Breast epithelium (tissue), 4 donors: ENCODE data around the gene DBT. TPM values are rescaled to one million over a fixed set of nuclear protein-coding genes. Genes with fewer than 3 reads are reported as not detected.
"Not testable (repeated sequence)": the region's sequence is repeated elsewhere in the genome, so short reads cannot be mapped to it uniquely, and the experiment has no call there.

Experiments
- DNase-seq, 2 donors: peaks; one replicate each; pipeline ENCODE4 v3.0.0-alpha.2; 2019; ENCODE audit warnings: low spot score in 2 of 2
- H3K27ac ChIP-seq, 2 donors: fragments of 200-600 bp; sonication (generic) in 1 of 2; one replicate each; pipeline ENCODE4 v1.5.1; 2016 to 2019; ENCODE audit warnings: mild to moderate bottlenecking in 1 of 2
- H3K27me3 ChIP-seq, 2 donors: fragments of 200-600 bp; sonication (generic) in 1 of 2; one replicate each; pipeline versions ENCODE4 v1.5.1 to v1.6.0; 2017 to 2019; ENCODE audit warnings: control low read depth in 1 of 2, mild to moderate bottlenecking in 1 of 2
- H3K36me3 ChIP-seq: fragments of 200-600 bp; one replicate; pipeline ENCODE4 v1.5.1; 2019
- H3K4me1 ChIP-seq, 2 donors: fragments of 200-600 bp; sonication (generic); one replicate each; pipeline ENCODE4 v1.5.1; 2016 to 2019; ENCODE audit warnings: control low read depth in 1 of 2
- H3K4me3 ChIP-seq, 3 donors: fragments of 200-600 bp; sonication (generic); 1 replicate in 2 of 3; 2 replicates in 1 of 3; pipeline ENCODE4 v1.5.1; 2016 to 2019; ENCODE audit warnings: mild to moderate bottlenecking in 3 of 3, moderate library complexity in 2 of 3
- H3K9me3 ChIP-seq, 2 donors: fragments of 200-600 bp; sonication (generic) in 1 of 2; one replicate each; pipeline ENCODE4 v1.5.1; 2016 to 2019; ENCODE audit warnings: control low read depth in 1 of 2
- POLR2A ChIP-seq: fragments of 450-650 bp; IDR thresholded peaks from one replicate; pipeline ENCODE4 v1.6.1; 2016; ENCODE audit warnings: antibody characterized with exemption, mild to moderate bottlenecking, moderate library complexity
- POLR2AphosphoS5 ChIP-seq, 3 donors: sonication (generic); formaldehyde crosslinking; IDR thresholded peaks; one replicate each; pipeline ENCODE4 v1.6.1; 2017; ENCODE audit warnings: antibody characterized with exemption in 3 of 3
- intact Hi-C: fragments of 100-400 bp; cut with DNase I; formaldehyde crosslinking; loops from one replicate; pipeline ENCODE4 v1.15.1; 2023; ENCODE audit warnings: low total_unique reads
- total RNA-seq, 3 donors: library from RNA; depleted of rRNA; stranded (reverse); fragments of >200 nt; gene quantifications; one replicate each; pipeline ENCODE4 v1.1.0, GENCODE V29; 2016
- TF ChIP-seq, protein P1 (sequence below), 3 donors: fragments of 450-650 bp; IDR thresholded peaks; one replicate each; pipeline ENCODE4 v1.5.1; 2016 to 2017; ENCODE audit warnings: antibody characterized with exemption in 3 of 3, mild to moderate bottlenecking in 3 of 3, moderate library complexity in 3 of 3

Gene DBT
- total RNA-seq, 3 donors from 2014 or later: 6.9 to 11.0 (median 9.1) TPM

GRCh38 chr1:100239961-100240360 is 9.7 kb downstream of the DBT start:
- intact Hi-C loops: no loop called here
- TF ChIP-seq, protein P1, sequence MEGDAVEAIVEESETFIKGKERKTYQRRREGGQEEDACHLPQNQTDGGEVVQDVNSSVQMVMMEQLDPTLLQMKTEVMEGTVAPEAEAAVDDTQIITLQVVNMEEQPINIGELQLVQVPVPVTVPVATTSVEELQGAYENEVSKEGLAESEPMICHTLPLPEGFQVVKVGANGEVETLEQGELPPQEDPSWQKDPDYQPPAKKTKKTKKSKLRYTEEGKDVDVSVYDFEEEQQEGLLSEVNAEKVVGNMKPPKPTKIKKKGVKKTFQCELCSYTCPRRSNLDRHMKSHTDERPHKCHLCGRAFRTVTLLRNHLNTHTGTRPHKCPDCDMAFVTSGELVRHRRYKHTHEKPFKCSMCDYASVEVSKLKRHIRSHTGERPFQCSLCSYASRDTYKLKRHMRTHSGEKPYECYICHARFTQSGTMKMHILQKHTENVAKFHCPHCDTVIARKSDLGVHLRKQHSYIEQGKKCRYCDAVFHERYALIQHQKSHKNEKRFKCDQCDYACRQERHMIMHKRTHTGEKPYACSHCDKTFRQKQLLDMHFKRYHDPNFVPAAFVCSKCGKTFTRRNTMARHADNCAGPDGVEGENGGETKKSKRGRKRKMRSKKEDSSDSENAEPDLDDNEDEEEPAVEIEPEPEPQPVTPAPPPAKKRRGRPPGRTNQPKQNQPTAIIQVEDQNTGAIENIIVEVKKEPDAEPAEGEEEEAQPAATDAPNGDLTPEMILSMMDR (IDR thresholded peaks at IDR 0.05): no peak
- TF ChIP-seq POLR2AphosphoS5 (IDR thresholded peaks at IDR 0.05): no peak
- no peak for TF ChIP-seq POLR2A

GRCh38 chr1:100237091-100237490 is 12.5 kb downstream of the DBT start:
- Histone ChIP-seq H3K27me3 (no peaks in the 10 kb centered on the region), H3K4me3 (no peak overlapping the region), H3K27ac (no peak overlapping the region), H3K36me3 (no peaks in the 10 kb centered on the region), H3K9me3 (no peaks in the 10 kb centered on the region), H3K4me1 (no peaks in the 10 kb centered on the region)
- intact Hi-C loops: no loop called here
- DNase-seq: no peak
- TF ChIP-seq POLR2A: no peak
- TF ChIP-seq POLR2AphosphoS5 (IDR thresholded peaks at IDR 0.05): no peak
- TF ChIP-seq, protein P1 (IDR thresholded peaks at IDR 0.05): no peak

More at GRCh38 chr1:100239961-100240360, 9.7 kb downstream of the DBT start:
- Histone ChIP-seq H3K9me3 (no peaks in the 10 kb centered on the region), H3K4me1 (no peaks in the 10 kb centered on the region), H3K36me3 (no peaks in the 10 kb centered on the region), H3K27me3 (no peaks in the 10 kb centered on the region), H3K4me3 (no peak overlapping the region), H3K27ac (no peak overlapping the region)
- DNase-seq: no peak

GRCh38 chr1:100234432-100234831 is 15.2 kb downstream of the DBT start:
- no peak for DNase-seq
- intact Hi-C loops: no loop called here
- Histone ChIP-seq H3K36me3 (peaks cover 7% of the 10 kb centered on the region), H3K4me3 (no peak overlapping the region), H3K27me3 (no peaks in the 10 kb centered on the region), H3K4me1 (no peaks in the 10 kb centered on the region), H3K9me3 (no peaks in the 10 kb centered on the region), H3K27ac (no peak overlapping the region)
- TF ChIP-seq POLR2A: no peak
- TF ChIP-seq POLR2AphosphoS5 (IDR thresholded peaks at IDR 0.05): no peak
- TF ChIP-seq, protein P1 (IDR thresholded peaks at IDR 0.05): no peak

DNA sequence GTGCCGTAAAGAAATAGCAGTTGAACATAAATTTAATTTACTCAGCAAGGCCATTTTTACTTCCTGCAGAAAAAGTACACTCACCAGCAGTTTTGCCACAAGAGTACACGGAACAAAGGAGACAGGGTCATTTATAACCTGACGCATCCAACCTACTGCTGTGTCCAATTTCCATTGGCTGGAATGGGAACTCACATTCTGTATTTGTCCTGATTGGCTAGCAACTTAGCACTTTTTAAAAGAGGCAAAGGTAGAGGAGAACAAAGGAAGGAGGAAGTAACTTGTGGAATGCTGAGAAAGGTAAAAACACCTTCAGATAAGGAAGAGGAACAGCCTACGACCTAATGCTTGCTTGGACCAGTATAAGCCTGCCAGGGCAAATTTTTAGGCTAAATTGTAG is 16.1 kb downstream of the DBT start:
- H3K4me1 ChIP-seq, H3K9me3 ChIP-seq, H3K36me3 ChIP-seq, H3K4me3 ChIP-seq, DNase-seq, intact Hi-C loops, H3K27ac ChIP-seq, H3K27me3 ChIP-seq: not testable (repeated sequence)

- H3K4me3 ChIP-seq: no peak overlapping the region
- TF ChIP-seq, protein P1 (IDR thresholded peaks at IDR 0.05): no peak
- TF ChIP-seq POLR2A: no peak
- TF ChIP-seq POLR2AphosphoS5 (IDR thresholded peaks at IDR 0.05): no peak
- intact Hi-C loops: no loop called here
- H3K36me3 ChIP-seq: peaks cover 7% of the 10 kb centered on the region
- H3K27ac ChIP-seq: no peak overlapping the region
- DNase-seq: no peak
- H3K4me1 ChIP-seq: no peaks in the 10 kb centered on the region
- H3K9me3 ChIP-seq: no peaks in the 10 kb centered on the region
- H3K27me3 ChIP-seq: no peaks in the 10 kb centered on the region
Observed at GRCh38 chr1:100232156-100232555, 17.5 kb downstream of the DBT start.

GRCh38 chr1:100231721-100232120 is 17.9 kb downstream of the DBT start:
- Histone ChIP-seq H3K4me3 (no peak overlapping the region), H3K27me3 (no peaks in the 10 kb centered on the region), H3K36me3 (peaks cover 11% of the 10 kb centered on the region), H3K27ac (no peak overlapping the region), H3K9me3 (no peaks in the 10 kb centered on the region), H3K4me1 (no peaks in the 10 kb centered on the region)
- no peak for TF ChIP-seq POLR2AphosphoS5 (IDR thresholded peaks at IDR 0.05)
- TF ChIP-seq POLR2A: no peak
- TF ChIP-seq, protein P1 (IDR thresholded peaks at IDR 0.05): no peak
- no peak for DNase-seq
- intact Hi-C loops: no loop called here
